ENCODE data around the gene SHISA7. TPM values are rescaled to one million over a fixed set of nuclear protein-coding genes. Genes with fewer than 3 reads are reported as not detected.

SHISA7 gene
- total RNA-seq, 2 donors from 2014 or later = not detected

- DNase-seq (ENCODE audit: low spot score) = no peak
- H3K36me3 ChIP-seq = no peaks in the 10 kb centered on the region
- no peak overlapping the region for H3K27ac ChIP-seq
- no peak overlapping the region for H3K4me3 ChIP-seq
- H3K9me3 ChIP-seq = no peaks in the 10 kb centered on the region
- no peak for TF ChIP-seq CTCF (IDR thresholded peaks at IDR 0.05)
- ATAC-seq (ENCODE audit: insufficient number of reproducible peaks, low FRiP score, low read depth) = no peak
- H3K4me1 ChIP-seq (ENCODE audit: control insufficient read depth in 1 of 2, low read depth in 2 of 2) = peaks cover 13 to 32% of the 10 kb centered on the region in 2 donors
- no peaks in the 10 kb centered on the region for H3K27me3 ChIP-seq (replicated peaks; ENCODE audit: insufficient read depth)
These were observed 12.6 kb upstream of the SHISA7 start for GRCh38 chr19:55455576-55456235.

- no peak for TF ChIP-seq CTCF (IDR thresholded peaks at IDR 0.05)
- ATAC-seq (ENCODE audit: insufficient number of reproducible peaks, low FRiP score, low read depth) (no peak), DNase-seq (ENCODE audit: low spot score) (no peak)
- H3K9me3 ChIP-seq = no peaks in the 10 kb centered on the region
- H3K36me3 ChIP-seq = no peaks in the 10 kb centered on the region
- H3K27me3 ChIP-seq (replicated peaks; ENCODE audit: insufficient read depth) = no peaks in the 10 kb centered on the region
- H3K4me3 ChIP-seq = no peak overlapping the region
- H3K27ac ChIP-seq = no peak overlapping the region
- H3K4me1 ChIP-seq (ENCODE audit: control insufficient read depth in 1 of 2, low read depth in 2 of 2) = peaks cover 10 to 23% of the 10 kb centered on the region in 2 donors
These were observed 11.7 kb upstream of the SHISA7 start for GRCh38 chr19:55454787-55455243.

GRCh38 chr19:55453511-55454260 is 10.6 kb upstream of the SHISA7 start:
- Histone ChIP-seq H3K27me3 (replicated peaks; ENCODE audit: insufficient read depth) (no peaks in the 10 kb centered on the region), H3K36me3 (no peaks in the 10 kb centered on the region), H3K4me1 (ENCODE audit: control insufficient read depth in 1 of 2, low read depth in 2 of 2) (peaks cover 10 to 19% of the 10 kb centered on the region in 2 donors), H3K4me3 (no peak overlapping the region), H3K9me3 (no peaks in the 10 kb centered on the region), H3K27ac (no peak overlapping the region)
- DNase-seq (ENCODE audit: low spot score) (no peak), ATAC-seq (ENCODE audit: insufficient number of reproducible peaks, low FRiP score, low read depth) (no peak)
- TF ChIP-seq CTCF (IDR thresholded peaks at IDR 0.05) = no peak

GRCh38 chr19:55452749-55453346 is 9.7 kb upstream of the SHISA7 start:
- no peaks in the 10 kb centered on the region for H3K27me3 ChIP-seq (replicated peaks; ENCODE audit: insufficient read depth)
- ATAC-seq (ENCODE audit: insufficient number of reproducible peaks, low FRiP score, low read depth) (no peak), DNase-seq (ENCODE audit: low spot score) (no peak)
- H3K9me3 ChIP-seq = no peaks in the 10 kb centered on the region
- TF ChIP-seq CTCF (IDR thresholded peaks at IDR 0.05) = no peak
- H3K4me3 ChIP-seq = no peak overlapping the region
- H3K27ac ChIP-seq = no peak overlapping the region
- no peaks in the 10 kb centered on the region for H3K36me3 ChIP-seq
- H3K4me1 ChIP-seq (ENCODE audit: control insufficient read depth in 1 of 2, low read depth in 2 of 2) = peaks cover 10 to 19% of the 10 kb centered on the region in 2 donors

Measured in thoracic aorta (tissue), 2 donors.